DND-41 (cell line): Measurements from ENCODE around the gene MYH9.

Source experiments
- CTCF ChIP-seq: IDR thresholded peaks from 2 replicates; pipeline ENCODE4 v1.5.1; 2012; ENCODE audit warnings: borderline replicate concordance, low read length, moderate library complexity, mild to moderate bottlenecking; ENCODE audit not compliant: poor library complexity, severe bottlenecking; ENCODE audit errors: extremely low read depth
- EZH2 ChIP-seq: IDR thresholded peaks from 3 replicates; pipeline ENCODE4 v1.6.1; 2012; ENCODE audit warnings: borderline replicate concordance, low read depth, mild to moderate bottlenecking, moderate library complexity, low read length, inconsistent platforms; ENCODE audit not compliant: severe bottlenecking

GRCh38 chr22:36367066-36367465 lies 20.7 kb downstream of the MYH9 start:
- TF ChIP-seq CTCF: no peak
- no peak for TF ChIP-seq EZH2
